GM21717 (cell line): ENCODE measurements around the gene FOXP1.

Experiments used
- ATAC-seq: cut with Tn5 transposase; IDR thresholded peaks from one replicate; pipeline ENCODE4 v1.9.1; 2021; ENCODE audit warnings: mild to moderate bottlenecking, moderate library complexity; ENCODE audit not compliant: unreplicated experiment

The FOXP1 gene

DNA sequence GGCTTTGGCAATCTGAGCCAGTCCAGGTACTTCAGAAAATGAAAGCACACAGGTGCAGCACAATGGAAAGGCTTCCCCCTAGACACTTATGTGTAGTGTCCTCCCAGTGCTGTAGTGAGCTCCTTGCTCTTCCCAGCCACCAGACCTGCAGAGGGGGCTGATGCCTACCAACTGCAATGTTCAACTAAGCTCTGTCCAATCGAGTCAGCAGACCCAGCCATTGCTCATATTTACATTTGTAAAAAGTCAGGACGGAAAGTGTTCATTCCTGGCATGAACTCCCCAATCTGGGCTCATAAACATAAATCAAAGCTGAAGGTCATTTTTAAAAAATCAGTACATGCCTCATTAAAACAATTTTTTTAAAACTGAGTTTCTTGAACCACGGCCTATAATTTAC is 73.0 kb downstream of the FOXP1 start:
- ATAC-seq: no peak

DNA sequence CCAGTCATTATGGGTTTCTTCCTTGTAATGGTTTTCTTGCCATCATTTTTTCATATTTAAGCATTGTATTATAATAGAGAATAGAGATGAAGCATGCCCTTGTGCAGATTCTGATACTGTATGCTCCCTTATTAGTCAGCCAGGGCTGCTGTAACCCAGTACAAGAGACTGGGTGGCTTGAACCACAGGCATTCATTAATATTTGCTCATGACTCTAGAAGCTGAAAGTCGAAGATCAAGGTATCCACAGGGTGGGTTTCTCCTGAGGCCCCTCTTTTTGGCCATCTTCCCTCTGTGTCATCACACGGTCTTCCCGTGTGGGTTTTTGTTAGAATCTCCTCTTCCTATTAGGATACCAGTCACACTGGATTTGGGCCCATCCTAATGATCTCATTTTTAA is 74.5 kb downstream of the FOXP1 start:
- ATAC-seq: no peak

DNA sequence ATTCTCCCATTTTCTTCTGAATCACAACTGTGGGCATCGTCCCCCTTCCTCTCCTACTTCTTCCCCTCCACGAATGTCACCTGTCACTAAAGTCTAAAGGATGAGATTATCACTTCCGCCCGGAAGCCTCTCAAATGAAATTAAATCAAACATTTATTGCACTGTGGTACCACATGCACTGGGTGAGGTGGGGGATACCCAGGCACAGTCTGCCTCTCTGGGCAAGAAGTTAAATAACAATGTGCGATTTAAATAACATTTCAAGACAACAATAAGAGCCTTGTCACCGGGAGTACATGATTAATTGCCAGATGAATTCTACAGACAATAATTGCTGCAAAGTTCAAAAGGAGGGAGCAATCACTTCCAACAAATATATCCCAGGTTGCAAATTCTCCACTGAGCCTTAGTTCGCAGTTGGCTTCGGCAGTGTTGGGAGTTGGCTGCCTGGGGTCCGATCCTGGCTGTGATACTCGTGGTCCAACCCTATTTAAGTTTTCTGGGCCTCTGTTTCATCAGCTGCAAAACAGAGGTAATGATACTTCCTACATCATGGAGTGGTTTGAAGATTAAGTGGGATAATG is 77.7 kb downstream of the FOXP1 start:
- ATAC-seq: no peak

DNA sequence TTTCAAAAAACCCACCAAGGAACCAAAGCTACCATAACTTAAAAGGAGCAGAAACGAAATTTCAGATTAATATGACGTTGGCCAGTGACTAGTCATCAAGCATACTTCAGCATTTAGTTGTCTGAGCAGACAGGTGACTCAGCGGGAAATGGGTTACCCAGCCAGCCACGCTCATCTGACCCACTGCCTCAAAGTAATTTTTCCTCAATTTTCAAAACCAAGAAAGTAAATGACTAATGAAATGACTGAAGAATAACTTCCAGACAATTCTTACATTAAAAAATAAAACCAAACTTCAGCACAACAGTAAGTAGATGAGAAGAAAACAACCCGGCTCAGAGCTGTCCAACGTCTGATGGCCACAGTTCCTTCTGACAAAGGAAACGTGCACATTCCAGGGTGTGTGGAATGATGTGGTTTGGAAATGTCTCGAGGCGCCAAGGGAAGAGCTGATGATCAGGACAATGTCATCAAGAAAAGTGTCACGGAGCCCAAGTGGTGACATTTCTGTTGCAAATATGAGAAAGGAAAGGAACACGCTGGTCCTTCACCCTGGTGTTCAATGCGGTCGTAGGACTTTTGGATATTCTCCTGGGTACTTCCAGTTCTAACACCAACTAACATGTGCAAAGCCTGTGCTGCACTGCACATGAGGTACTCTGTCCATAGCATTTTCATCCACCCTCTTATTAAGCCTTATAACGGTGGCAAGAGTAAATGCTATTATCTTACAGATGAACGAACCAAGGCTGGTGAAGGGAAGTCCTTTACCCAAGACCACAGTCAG is 79.1 kb downstream of the FOXP1 start:
- ATAC-seq: no peak

- no peak for ATAC-seq
Observed at GRCh38 chr3:71503525-71504249, 79.8 kb downstream of the FOXP1 start.

DNA sequence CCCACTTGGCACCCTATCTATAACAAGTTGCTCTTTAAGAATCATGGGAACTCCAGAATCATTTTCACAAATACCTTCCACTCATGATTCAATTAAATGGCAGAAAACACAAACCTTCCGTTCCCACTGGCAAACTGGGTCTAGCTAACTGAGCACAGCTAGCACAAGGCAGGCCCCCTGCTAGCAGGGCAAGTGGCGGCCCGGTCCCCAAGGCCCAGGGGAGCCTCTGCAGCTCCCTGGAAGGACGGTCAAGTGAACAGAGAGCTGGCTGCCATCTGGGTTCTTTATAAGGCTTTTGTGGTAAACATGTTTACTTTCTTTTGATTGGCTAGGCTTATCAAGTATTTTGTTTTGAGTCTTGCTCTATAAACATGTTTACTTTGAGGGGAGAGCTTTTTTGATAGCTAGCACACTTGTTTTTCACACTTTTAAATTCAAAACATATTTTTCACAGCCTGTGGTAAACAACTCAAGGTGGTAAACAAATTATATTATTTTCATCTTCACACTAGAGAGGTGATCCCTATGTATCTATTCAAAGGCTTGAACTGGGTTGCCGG is 81.4 kb downstream of the FOXP1 start:
- ATAC-seq: no peak

GRCh38 chr3:71500696-71501095 is 82.8 kb downstream of the FOXP1 start:
- ATAC-seq: no peak

- no peak for ATAC-seq
Observed at GRCh38 chr3:71499227-71499876, 84.2 kb downstream of the FOXP1 start.

GRCh38 chr3:71498543-71498942 is 85.0 kb downstream of the FOXP1 start:
- no peak for ATAC-seq

DNA sequence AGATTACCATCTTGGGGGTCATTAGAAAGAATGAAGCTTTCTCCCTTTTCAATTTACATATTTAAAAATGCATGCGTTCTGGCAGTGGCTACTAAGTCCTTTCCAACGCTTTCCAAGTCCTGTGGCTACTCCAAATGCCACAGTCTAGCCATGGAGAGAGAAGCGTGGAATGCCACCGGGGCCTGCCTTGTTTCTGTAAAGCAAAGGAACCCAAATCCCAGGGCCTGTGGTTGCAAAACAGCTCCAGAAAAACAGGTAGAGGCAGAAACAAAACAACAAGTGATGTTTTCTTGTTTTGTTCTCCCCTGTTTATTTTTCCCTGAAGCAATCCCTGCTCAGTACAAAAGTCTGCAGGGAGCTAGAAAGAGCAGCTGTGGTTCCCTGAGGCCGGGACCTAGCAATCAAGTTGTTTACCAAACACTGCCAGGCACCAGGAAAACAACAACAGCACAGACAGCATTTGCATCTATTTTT is 85.5 kb downstream of the FOXP1 start:
- no peak for ATAC-seq

DNA sequence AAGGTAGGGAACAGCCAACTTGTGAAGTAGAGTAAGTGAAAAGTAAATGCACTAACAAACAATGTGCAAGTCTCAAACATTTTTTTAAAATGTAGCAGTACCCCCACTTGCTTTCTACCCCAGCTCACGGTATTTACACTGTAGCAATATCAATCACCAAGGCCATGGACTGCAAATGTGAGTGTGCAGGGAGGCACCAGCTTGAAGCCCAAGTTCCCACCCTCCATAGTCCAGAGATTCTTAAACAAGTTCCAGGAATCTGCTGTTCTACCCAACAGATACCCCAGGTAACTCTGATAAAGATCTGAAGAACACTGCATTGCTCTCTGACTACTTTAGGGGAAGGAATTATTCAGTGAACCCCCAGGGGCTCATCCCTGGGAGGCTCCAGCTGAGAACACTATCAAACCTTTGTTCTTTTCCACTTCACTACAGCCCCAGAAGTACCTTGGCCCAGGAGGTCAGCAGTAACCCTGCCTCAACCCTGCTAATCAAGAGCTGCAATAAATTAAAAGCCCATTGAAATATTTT is 86.1 kb downstream of the FOXP1 start:
- ATAC-seq: no peak

DNA sequence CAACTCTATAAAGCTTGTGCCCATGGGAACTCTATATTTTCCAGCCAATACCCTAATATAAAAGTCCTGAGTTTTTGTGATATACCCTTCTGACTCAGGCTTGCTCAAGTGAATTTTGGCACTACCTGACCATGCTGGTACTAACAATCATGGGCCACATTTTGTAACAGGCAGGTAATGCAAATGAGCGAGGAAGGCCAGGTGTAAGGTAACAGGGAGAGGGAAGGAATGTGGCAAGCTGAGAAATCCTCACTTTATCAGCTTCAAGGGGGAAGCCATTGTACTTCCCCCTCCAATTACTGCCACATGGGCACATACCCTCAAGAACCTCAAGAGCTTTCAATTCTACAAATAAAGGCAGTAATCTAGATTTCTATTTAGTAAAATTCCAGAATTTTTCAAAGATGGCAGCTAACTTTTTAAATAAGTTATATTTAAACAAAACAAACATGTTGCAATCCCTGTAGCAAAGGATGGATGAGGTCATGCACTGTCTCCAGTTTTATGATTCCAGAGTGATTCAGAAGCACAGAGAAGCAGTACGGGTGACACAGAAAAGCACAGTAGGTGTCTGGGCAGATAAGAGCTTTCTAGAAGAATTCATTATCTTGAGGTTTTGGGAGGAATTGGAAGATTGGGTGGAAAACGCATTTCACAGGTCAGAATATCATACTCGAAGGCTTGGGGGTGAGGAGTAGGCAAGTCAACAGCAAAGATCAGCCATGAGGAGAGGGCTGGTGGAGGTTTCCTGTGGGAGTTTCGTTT is 87.6 kb downstream of the FOXP1 start:
- no peak for ATAC-seq

DNA sequence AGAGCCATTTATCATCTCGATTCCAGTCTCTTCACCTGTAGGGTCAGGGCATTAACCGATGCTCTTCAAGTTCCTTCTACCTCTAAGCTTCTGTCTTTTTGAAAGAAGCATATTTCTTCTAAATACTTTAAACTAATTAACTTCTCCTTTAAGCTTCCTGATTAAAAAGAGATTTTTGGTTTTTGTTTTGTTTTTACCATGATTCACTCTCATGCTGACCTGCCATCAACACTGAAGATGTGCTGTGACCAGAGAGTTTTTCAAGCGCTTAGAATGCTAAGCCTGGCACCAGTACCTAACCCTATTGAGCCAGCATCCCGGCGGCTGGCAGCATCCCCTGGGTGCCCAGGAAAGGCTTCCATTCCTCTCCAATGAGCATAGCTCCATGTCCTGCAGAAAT is 89.3 kb downstream of the FOXP1 start:
- ATAC-seq: no peak

DNA sequence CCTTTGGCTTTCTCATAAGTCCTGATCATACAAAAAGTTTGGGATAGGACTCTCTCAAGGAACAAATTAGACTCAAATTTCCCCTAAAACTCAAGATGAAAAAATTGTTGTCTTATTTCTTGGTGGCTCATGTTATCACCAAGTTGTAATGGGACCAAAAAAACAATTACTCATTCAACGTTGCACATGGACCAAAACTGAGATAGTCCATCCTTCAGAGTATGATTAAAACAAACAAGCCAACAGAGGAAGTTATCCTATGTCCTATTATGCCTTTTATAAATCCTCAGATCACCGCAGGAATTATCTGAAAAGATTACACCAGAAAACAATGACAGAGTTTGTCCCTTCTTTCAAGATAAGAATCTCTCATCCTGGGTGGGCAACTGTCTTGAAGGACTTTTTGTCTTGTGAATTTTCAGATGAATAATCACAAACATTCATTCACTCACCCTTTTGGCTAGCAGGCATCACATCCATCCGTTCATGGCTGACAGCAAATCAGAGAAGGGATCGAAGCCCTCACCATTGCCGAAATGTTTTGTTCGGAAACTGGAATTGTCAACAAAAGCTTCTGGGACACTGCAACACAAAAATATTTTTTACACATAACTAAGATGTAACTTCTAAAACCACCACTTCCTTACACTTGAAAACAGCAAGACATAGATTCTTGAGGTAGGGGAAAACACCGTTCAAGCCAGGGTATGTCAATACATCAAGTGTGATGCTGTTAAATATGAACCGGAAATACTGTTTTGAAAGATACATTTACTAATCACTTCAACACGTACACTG is 90.4 kb downstream of the FOXP1 start:
- no peak for ATAC-seq

DNA sequence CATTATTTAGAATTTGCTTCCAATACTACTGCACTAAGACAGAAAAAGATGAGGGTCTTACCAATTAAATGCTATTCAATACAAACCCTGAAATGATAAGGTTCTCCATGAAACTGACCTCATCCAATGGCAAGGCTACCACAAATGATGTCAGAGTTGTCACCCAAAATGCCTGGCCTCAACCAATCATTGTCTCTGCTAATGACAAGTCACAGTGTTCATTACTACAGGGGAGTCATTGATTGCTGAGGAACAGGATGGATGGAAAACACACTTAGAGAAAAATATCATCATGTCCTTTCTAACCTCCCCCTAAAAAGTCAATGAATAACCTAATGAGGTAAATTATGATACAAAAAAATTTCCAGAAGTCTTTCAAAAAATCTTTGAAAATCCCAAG is 91.0 kb downstream of the FOXP1 start:
- ATAC-seq: no peak

GRCh38 chr3:71491154-71491752 is 92.3 kb downstream of the FOXP1 start:
- ATAC-seq: no peak

- no peak for ATAC-seq
Observed at GRCh38 chr3:71490692-71491091, 92.8 kb downstream of the FOXP1 start.

GRCh38 chr3:71489315-71489761 is 94.2 kb downstream of the FOXP1 start:
- ATAC-seq: no peak

- no peak for ATAC-seq
Observed at GRCh38 chr3:71488882-71489281, 94.6 kb downstream of the FOXP1 start.
